ENCODE results near the gene MEI1. TPM values are rescaled to one million over a fixed set of nuclear protein-coding genes. Genes with fewer than 3 reads are reported as not detected.

MEI1 gene
- polyA plus RNA-seq, 1 donor (not counting 4 experiments of a cell fraction or from before 2014, with no cell fraction given), result 0.10 TPM

- Histone ChIP-seq H3K9me3 (ENCODE audit: control insufficient read depth, low read depth, low read length) (no peaks in the 10 kb centered on the region), H3K4me3 (ENCODE audit: control insufficient read depth in 2 of 3, extremely low read depth in 1 of 3, insufficient read depth in 2 of 3, low read depth in 1 of 3, low read length in 3 of 3) (no peak overlapping the region), H2AFZ (ENCODE audit: control insufficient read depth, low read length) (peak overlapping the region; percentile 49), H4K20me1 (ENCODE audit: control insufficient read depth, extremely low read depth, insufficient read depth, low read length) (no peaks in the 10 kb centered on the region), H3K79me2 (ENCODE audit: control insufficient read depth, insufficient read depth, low read length) (no peaks in the 10 kb centered on the region), H3K9ac (ENCODE audit: control insufficient read depth, extremely low read depth, insufficient read depth, low read length) (no peak overlapping the region), H3K27me3 (ENCODE audit: control insufficient read depth, extremely low read depth, insufficient read depth, low read length) (no peaks in the 10 kb centered on the region), H3K4me2 (ENCODE audit: control insufficient read depth, extremely low read depth, insufficient read depth, low read depth, low read length) (no peak overlapping the region), H3K9me1 (ENCODE audit: control insufficient read depth, extremely low read depth, insufficient read depth, low read length) (no peaks in the 10 kb centered on the region), H3K27ac (ENCODE audit: control insufficient read depth, insufficient read depth, low read length) (no peak overlapping the region), H3K4me1 (ENCODE audit: control insufficient read depth, extremely low read depth, insufficient read depth, low read length) (peaks cover 3% of the 10 kb centered on the region), H3K36me3 (ENCODE audit: control insufficient read depth in 2 of 2, extremely low read depth in 1 of 2, insufficient read depth in 2 of 2, low read length in 2 of 2) (no peaks in the 10 kb centered on the region)
- dilution Hi-C loops (cut with MboI; ENCODE audit: extremely low pct_ligation_motif_present, low sequenced_read_pairs), result no loop called here
- TF ChIP-seq CTCF (optimal IDR thresholded peaks at IDR 0.05 in 1 of 3, IDR thresholded peaks at IDR 0.05 in 1 of 3, conservative IDR thresholded peaks at IDR 0.05 in 1 of 3; ENCODE audit: extremely low read depth in 1 of 3, insufficient read depth in 2 of 3, low read length in 3 of 3), result no peak
- FAIRE-seq (no peak), DNase-seq (ENCODE audit: low read depth, low spot score) (no peak)
Measured at GRCh38 chr22:41781507-41781906, 82.2 kb downstream of the MEI1 start.

GRCh38 chr22:41782316-41782715 is 83.0 kb downstream of the MEI1 start:
- Histone ChIP-seq H3K9me1 (ENCODE audit: control insufficient read depth, extremely low read depth, insufficient read depth, low read length) (no peaks in the 10 kb centered on the region), H4K20me1 (ENCODE audit: control insufficient read depth, extremely low read depth, insufficient read depth, low read length) (no peaks in the 10 kb centered on the region), H3K27ac (ENCODE audit: control insufficient read depth, insufficient read depth, low read length) (no peak overlapping the region), H3K4me3 (ENCODE audit: control insufficient read depth in 2 of 3, extremely low read depth in 1 of 3, insufficient read depth in 2 of 3, low read depth in 1 of 3, low read length in 3 of 3) (no peak overlapping the region), H3K4me1 (ENCODE audit: control insufficient read depth, extremely low read depth, insufficient read depth, low read length) (peaks cover 3% of the 10 kb centered on the region), H2AFZ (ENCODE audit: control insufficient read depth, low read length) (no peak overlapping the region), H3K9me3 (ENCODE audit: control insufficient read depth, low read depth, low read length) (no peaks in the 10 kb centered on the region), H3K9ac (ENCODE audit: control insufficient read depth, extremely low read depth, insufficient read depth, low read length) (no peak overlapping the region), H3K27me3 (ENCODE audit: control insufficient read depth, extremely low read depth, insufficient read depth, low read length) (no peaks in the 10 kb centered on the region), H3K79me2 (ENCODE audit: control insufficient read depth, insufficient read depth, low read length) (no peaks in the 10 kb centered on the region), H3K4me2 (ENCODE audit: control insufficient read depth, extremely low read depth, insufficient read depth, low read depth, low read length) (no peak overlapping the region), H3K36me3 (ENCODE audit: control insufficient read depth in 2 of 2, extremely low read depth in 1 of 2, insufficient read depth in 2 of 2, low read length in 2 of 2) (no peaks in the 10 kb centered on the region)
- dilution Hi-C loops (cut with MboI; ENCODE audit: extremely low pct_ligation_motif_present, low sequenced_read_pairs), result no loop called here
- DNase-seq (ENCODE audit: low read depth, low spot score) (no peak), FAIRE-seq (no peak)
- TF ChIP-seq EZH2 (IDR thresholded peaks at IDR 0.05; ENCODE audit: low read length), result no peak
- TF ChIP-seq CTCF (optimal IDR thresholded peaks at IDR 0.05 in 1 of 3, IDR thresholded peaks at IDR 0.05 in 1 of 3, conservative IDR thresholded peaks at IDR 0.05 in 1 of 3; ENCODE audit: extremely low read depth in 1 of 3, insufficient read depth in 2 of 3, low read length in 3 of 3), result no peak
